ENCODE measurements around the gene RNMT.

DNA sequence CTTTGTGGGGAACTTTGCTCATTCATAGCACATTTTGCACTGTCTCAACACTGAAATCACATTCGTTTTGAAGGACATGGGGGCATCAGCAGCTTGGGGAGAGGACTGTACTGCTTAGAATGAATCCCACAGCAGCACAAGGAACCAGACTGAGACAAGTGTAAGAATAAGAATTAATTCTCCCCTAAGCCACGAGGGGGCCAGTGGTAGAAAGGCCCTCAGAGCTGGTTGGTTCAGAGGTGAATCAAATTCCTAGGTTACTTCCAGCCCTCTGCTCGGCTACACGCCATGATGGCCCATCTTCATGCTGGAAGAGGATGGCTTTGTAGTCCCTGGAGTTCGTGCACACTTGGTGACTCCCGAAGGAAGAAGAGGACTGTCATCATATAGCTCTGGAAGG, 85.5 kb downstream of the RNMT start:
- TF ChIP-seq POLR2A (IDR thresholded peaks at IDR 0.05; ENCODE audit: low read depth, low read length) (no peak), POLR2AphosphoS5 (IDR thresholded peaks at IDR 0.05; ENCODE audit: low read depth, low read length) (no peak)

Measured in GM12891 (cell line).